Glomerular endothelial cell (primary cell): Measurements from ENCODE around the gene SCP2D1. TPM values are rescaled to one million over a fixed set of nuclear protein-coding genes. Genes with fewer than 3 reads are reported as not detected.
"Not testable (repeated sequence)": the region's sequence is repeated elsewhere in the genome, so short reads cannot be mapped to it uniquely, and the experiment has no call there.

Experiments
- DNase-seq: peaks from one replicate; pipeline ENCODE4 v3.0.0-alpha.2; 2011; ENCODE audit warnings: low read depth, low spot score; ENCODE audit errors: extremely low read depth
- total RNA-seq: library from RNA; depleted of rRNA; stranded (reverse); fragments of >200 nt; gene quantifications from 2 replicates; pipeline ENCODE4 v1.2.3, GENCODE V29; 2015

Gene SCP2D1
- total RNA-seq, result not detected in 2 replicates

- DNase-seq, result no peak
Measured at GRCh38 chr20:18813483-18813882, at the start of gene SCP2D1. Gene SCP2D1 (plus strand): TSS chr20:18813783. CDS start chr20:18813816, 33 bp downstream.

- no peak for DNase-seq
Measured at GRCh38 chr20:18767676-18768075, 45.9 kb upstream of the SCP2D1 start.

GRCh38 chr20:18773566-18773965 is 40.0 kb upstream of the SCP2D1 start:
- DNase-seq, result no peak

GRCh38 chr20:18774207-18774606 is 39.4 kb upstream of the SCP2D1 start:
- no peak for DNase-seq

GRCh38 chr20:18775633-18776032 is 38.0 kb upstream of the SCP2D1 start:
- DNase-seq, result no peak

- DNase-seq, result no peak
Measured at GRCh38 chr20:18778690-18779392, 34.7 kb upstream of the SCP2D1 start.

- no peak for DNase-seq
Measured at GRCh38 chr20:18780385-18781130, 33.0 kb upstream of the SCP2D1 start.

- DNase-seq, result no peak
Measured at GRCh38 chr20:18781509-18781908, 32.1 kb upstream of the SCP2D1 start.

- no peak for DNase-seq
Measured at GRCh38 chr20:18783385-18783959, 30.1 kb upstream of the SCP2D1 start.

- not testable (repeated sequence) for DNase-seq
Measured at GRCh38 chr20:18787046-18787445, 26.5 kb upstream of the SCP2D1 start.

GRCh38 chr20:18788021-18788420 is 25.6 kb upstream of the SCP2D1 start:
- DNase-seq, result no peak

- DNase-seq, result no peak
Measured at GRCh38 chr20:18790787-18791186, 22.8 kb upstream of the SCP2D1 start.

GRCh38 chr20:18793625-18794427 is 19.8 kb upstream of the SCP2D1 start:
- peak; percentile 77 for DNase-seq

- no peak for DNase-seq
Measured at GRCh38 chr20:18794428-18794787, 19.2 kb upstream of the SCP2D1 start.

GRCh38 chr20:18795366-18795765 is 18.2 kb upstream of the SCP2D1 start:
- no peak for DNase-seq

GRCh38 chr20:18796282-18796833 is 17.2 kb upstream of the SCP2D1 start:
- DNase-seq, result no peak

GRCh38 chr20:18801516-18801915 is 12.1 kb upstream of the SCP2D1 start:
- DNase-seq, result no peak

GRCh38 chr20:18802012-18802634 is 11.5 kb upstream of the SCP2D1 start:
- DNase-seq, result no peak

GRCh38 chr20:18805881-18806280 is 7.7 kb upstream of the SCP2D1 start:
- no peak for DNase-seq

- DNase-seq, result no peak
Measured at GRCh38 chr20:18808712-18809111, 4.9 kb upstream of the SCP2D1 start.
